ENCODE data around the gene ADAMTS9. TPM values are rescaled to one million over a fixed set of nuclear protein-coding genes. Genes with fewer than 3 reads are reported as not detected.

ADAMTS9 gene
- total RNA-seq, 1 donor from 2014 or later: 5.1 TPM

- Mint-ChIP-seq H3K36me3 (ENCODE audit: low read depth) (peaks cover 10% of the 10 kb centered on the region), H3K4me3 (ENCODE audit: unreplicated experiment) (no peak overlapping the region)
These were observed 67.8 kb downstream of the ADAMTS9 start for GRCh38 chr3:64620020-64620419.

DNA sequence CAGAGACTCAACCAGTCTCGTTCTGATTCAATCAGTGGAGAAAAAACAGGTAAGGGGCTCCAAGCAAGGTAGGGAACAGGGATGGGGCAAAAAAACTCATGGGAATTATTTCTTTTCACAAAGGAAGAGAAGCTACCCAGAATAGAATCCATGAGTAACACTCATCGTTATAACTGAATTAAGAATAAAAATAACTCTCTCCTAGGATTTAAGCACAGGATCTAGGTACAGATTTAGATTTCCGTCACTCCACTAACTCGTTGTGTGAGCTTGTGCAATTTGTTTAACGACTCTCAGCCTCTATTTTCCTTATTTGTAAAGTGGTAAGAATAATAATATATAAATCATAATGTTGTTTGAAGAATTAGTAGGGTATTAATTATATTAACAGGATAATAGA lies 68.6 kb downstream of the ADAMTS9 start:
- no peak for DNase-seq (ENCODE audit: low spot score)
- Mint-ChIP-seq H3K4me3 (ENCODE audit: unreplicated experiment) (no peak overlapping the region), H3K27ac (ENCODE audit: unreplicated experiment) (no peak overlapping the region), H3K36me3 (ENCODE audit: low read depth) (peaks cover 14% of the 10 kb centered on the region), H3K27me3 (ENCODE audit: low read depth) (no peaks in the 10 kb centered on the region), H3K9me3 (ENCODE audit: low read depth) (peaks cover 2% of the 10 kb centered on the region), H3K4me1 (ENCODE audit: low read depth) (no peaks in the 10 kb centered on the region)
- TF ChIP-seq CTCF (IDR thresholded peaks at IDR 0.05): no peak

More at GRCh38 chr3:64620020-64620419, 67.8 kb downstream of the ADAMTS9 start:
- Mint-ChIP-seq H3K9me3 (ENCODE audit: low read depth) (peaks cover 2% of the 10 kb centered on the region), H3K4me1 (ENCODE audit: low read depth) (no peaks in the 10 kb centered on the region), H3K27me3 (ENCODE audit: low read depth) (no peaks in the 10 kb centered on the region), H3K27ac (ENCODE audit: unreplicated experiment) (no peak overlapping the region)
- no peak for TF ChIP-seq CTCF (IDR thresholded peaks at IDR 0.05)
- DNase-seq (ENCODE audit: low spot score): no peak

GRCh38 chr3:64617610-64618009 lies 70.2 kb downstream of the ADAMTS9 start:
- H3K4me3 Mint-ChIP-seq (ENCODE audit: unreplicated experiment): no peak overlapping the region
- peaks cover 4% of the 10 kb centered on the region for H3K4me1 Mint-ChIP-seq (ENCODE audit: low read depth)
- no peaks in the 10 kb centered on the region for H3K27me3 Mint-ChIP-seq (ENCODE audit: low read depth)
- H3K36me3 Mint-ChIP-seq (ENCODE audit: low read depth): peaks cover 11% of the 10 kb centered on the region
- H3K9me3 Mint-ChIP-seq (ENCODE audit: low read depth): peaks cover 2% of the 10 kb centered on the region
- DNase-seq (ENCODE audit: low spot score): no peak
- no peak overlapping the region for H3K27ac Mint-ChIP-seq (ENCODE audit: unreplicated experiment)
- no peak for TF ChIP-seq CTCF (IDR thresholded peaks at IDR 0.05)

DNA sequence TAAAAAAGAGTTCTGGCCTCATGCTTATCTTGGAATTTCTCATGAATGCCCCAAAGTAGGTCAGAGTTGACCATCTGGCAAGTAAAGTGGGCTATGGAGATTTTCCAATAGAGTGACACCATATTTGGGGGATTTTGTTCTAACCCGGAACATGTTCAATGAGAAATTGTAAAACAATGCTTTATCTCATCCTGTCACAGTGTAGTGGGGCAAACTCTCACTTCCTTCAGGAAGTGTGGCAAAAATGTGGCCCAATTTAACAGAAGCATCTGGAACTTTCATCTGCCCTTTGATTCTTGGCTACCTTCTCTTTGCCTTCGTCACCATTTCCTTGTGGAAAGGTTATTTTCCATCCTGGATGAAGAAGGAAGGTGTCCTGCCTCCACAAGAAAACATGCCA lies 70.8 kb downstream of the ADAMTS9 start:
- Mint-ChIP-seq H3K27me3 (ENCODE audit: low read depth) (no peaks in the 10 kb centered on the region), H3K36me3 (ENCODE audit: low read depth) (peaks cover 11% of the 10 kb centered on the region), H3K9me3 (ENCODE audit: low read depth) (peaks cover 2% of the 10 kb centered on the region), H3K4me3 (ENCODE audit: unreplicated experiment) (no peak overlapping the region), H3K4me1 (ENCODE audit: low read depth) (peaks cover 8% of the 10 kb centered on the region), H3K27ac (ENCODE audit: unreplicated experiment) (no peak overlapping the region)
- no peak for TF ChIP-seq CTCF (IDR thresholded peaks at IDR 0.05)
- no peak for DNase-seq (ENCODE audit: low spot score)

DNA sequence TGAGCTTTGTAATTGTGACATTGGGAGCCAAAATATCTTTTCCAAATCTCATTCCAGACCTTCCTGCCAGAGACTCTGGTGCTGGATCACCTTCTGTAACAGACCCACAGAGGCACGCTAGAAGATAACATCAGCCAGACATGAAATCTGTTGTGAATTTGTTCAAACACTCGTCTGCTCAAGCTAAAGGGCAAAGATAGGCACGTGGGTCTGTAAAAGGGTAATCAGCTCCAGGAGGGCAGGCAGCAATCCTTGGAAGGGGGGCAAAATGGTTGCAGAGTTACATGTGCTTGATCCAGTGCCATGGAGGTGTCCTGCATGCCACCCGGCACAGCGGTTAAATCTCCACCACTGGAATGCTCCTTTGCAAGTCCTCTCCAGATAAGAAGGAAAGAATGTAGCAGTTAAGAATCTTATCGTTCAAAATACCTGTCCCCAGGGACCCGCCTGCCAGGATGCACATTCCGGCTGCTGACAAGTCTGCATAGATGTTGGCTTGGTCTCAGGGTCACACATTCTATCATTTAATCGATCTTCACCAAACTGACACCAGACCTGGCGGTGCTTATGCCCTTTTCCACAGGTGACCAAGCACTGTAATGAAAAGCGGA lies 74.8 kb downstream of the ADAMTS9 start:
- no peak overlapping the region for H3K27ac Mint-ChIP-seq (ENCODE audit: unreplicated experiment)
- H3K4me3 Mint-ChIP-seq (ENCODE audit: unreplicated experiment): no peak overlapping the region
- DNase-seq (ENCODE audit: low spot score): no peak
- TF ChIP-seq CTCF (IDR thresholded peaks at IDR 0.05): no peak
- H3K36me3 Mint-ChIP-seq (ENCODE audit: low read depth): peaks cover 11% of the 10 kb centered on the region
- peaks cover 2% of the 10 kb centered on the region for H3K9me3 Mint-ChIP-seq (ENCODE audit: low read depth)
- H3K4me1 Mint-ChIP-seq (ENCODE audit: low read depth): peaks cover 8% of the 10 kb centered on the region
- H3K27me3 Mint-ChIP-seq (ENCODE audit: low read depth): no peaks in the 10 kb centered on the region
